Neural progenitor cell (in vitro differentiated cells): ENCODE measurements around the gene SPINK1. TPM values are rescaled to one million over a fixed set of nuclear protein-coding genes. Genes with fewer than 3 reads are reported as not detected.

Experiments used
- DNase-seq: peaks from one replicate; pipeline ENCODE4 v3.0.0-alpha.2; 2016; ENCODE audit warnings: low spot score
- H2AFZ ChIP-seq: fragments of 200-600 bp; sonication (generic); replicated peaks from 2 replicates; pipeline ENCODE4 v1.6.1; 2016; ENCODE audit warnings: antibody characterized with exemption
- H3F3A ChIP-seq: fragments of 200-600 bp; sonication (generic); 2 replicates; pipeline ENCODE4 v1.6.1; 2016; ENCODE audit warnings: antibody characterized with exemption, low read depth
- H3K27ac ChIP-seq: fragments of 200-600 bp; sonication (generic); 2 replicates; pipeline ENCODE4 v1.5.1; 2016; ENCODE audit warnings: mild to moderate bottlenecking
- H3K27me3 ChIP-seq: fragments of 200-600 bp; sonication (generic); 2 replicates; pipeline ENCODE4 v1.6.1; 2016; ENCODE audit warnings: mild to moderate bottlenecking, moderate library complexity
- H3K36me3 ChIP-seq: fragments of 200-600 bp; sonication (generic); 2 replicates; pipeline ENCODE4 v1.5.1; 2016
- H3K4me1 ChIP-seq: fragments of 200-600 bp; sonication (generic); 2 replicates; pipeline ENCODE4 v1.6.1; 2016; ENCODE audit warnings: mixed run types
- H3K4me2 ChIP-seq: fragments of 200-600 bp; sonication (generic); 2 replicates; pipeline ENCODE4 v1.6.1; 2016
- H3K4me3 ChIP-seq: fragments of 200-600 bp; sonication (generic); 2 replicates; pipeline ENCODE4 v1.5.1; 2016
- H3K79me2 ChIP-seq: fragments of 200-600 bp; sonication (generic); 2 replicates; pipeline ENCODE4 v1.6.1; 2016; ENCODE audit warnings: low read depth
- H3K9ac ChIP-seq: fragments of 200-600 bp; sonication (generic); 2 replicates; pipeline ENCODE4 v1.6.1; 2016
- H3K9me3 ChIP-seq: fragments of 200-600 bp; sonication (generic); 2 replicates; pipeline ENCODE4 v1.5.1; 2016; ENCODE audit warnings: low read depth
- H4K20me1 ChIP-seq: fragments of 200-600 bp; sonication (generic); 2 replicates; pipeline ENCODE4 v1.6.1; 2016; ENCODE audit warnings: low read depth
- H3K27ac Mint-ChIP-seq: 3 replicates; pipeline ENCODE4 v1.8.0; 2021; ENCODE audit warnings: mixed read lengths
- H3K27me3 Mint-ChIP-seq: 2 replicates; pipeline ENCODE4 v1.8.0; 2022; ENCODE audit warnings: low read depth, mild to moderate bottlenecking, inconsistent platforms, moderate library complexity, mixed read lengths; ENCODE audit not compliant: insufficient read depth
- H3K36me3 Mint-ChIP-seq: 3 replicates; pipeline ENCODE4 v1.8.0; 2021; ENCODE audit warnings: mixed read lengths
- H3K4me1 Mint-ChIP-seq: 3 replicates; pipeline ENCODE4 v1.8.0; 2021; ENCODE audit warnings: mixed read lengths
- H3K4me3 Mint-ChIP-seq: 3 replicates; pipeline ENCODE4 v1.8.0; 2021; ENCODE audit warnings: mild to moderate bottlenecking, moderate library complexity, mixed read lengths
- H3K9me3 Mint-ChIP-seq: 3 replicates; pipeline ENCODE4 v1.8.0; 2020; ENCODE audit warnings: mixed read lengths
- EZH2 ChIP-seq: fragments of 200-600 bp; sonication (generic); IDR thresholded peaks from 2 replicates; pipeline ENCODE4 v1.6.1; 2017; ENCODE audit warnings: antibody characterized with exemption, mild to moderate bottlenecking, moderate library complexity
- EZH2phosphoT487 ChIP-seq: fragments of 200-600 bp; sonication (generic); IDR thresholded peaks from 2 replicates; pipeline ENCODE4 v1.6.1; 2017; ENCODE audit warnings: antibody characterized with exemption
- total RNA-seq: library from RNA; depleted of rRNA; stranded (reverse); fragments of >200 nt; gene quantifications from 2 replicates; pipeline ENCODE4 v1.2.3, GENCODE V29; 2015; ENCODE audit warnings: low replicate concordance
- TF ChIP-seq, protein P1 (sequence below): fragments of 200-600 bp; sonication (generic); IDR thresholded peaks from 2 replicates; pipeline ENCODE4 v1.5.1; 2017; ENCODE audit warnings: antibody characterized with exemption, mild to moderate bottlenecking

Gene SPINK1
- total RNA-seq, 1 donor from 2014 or later = not detected

DNA sequence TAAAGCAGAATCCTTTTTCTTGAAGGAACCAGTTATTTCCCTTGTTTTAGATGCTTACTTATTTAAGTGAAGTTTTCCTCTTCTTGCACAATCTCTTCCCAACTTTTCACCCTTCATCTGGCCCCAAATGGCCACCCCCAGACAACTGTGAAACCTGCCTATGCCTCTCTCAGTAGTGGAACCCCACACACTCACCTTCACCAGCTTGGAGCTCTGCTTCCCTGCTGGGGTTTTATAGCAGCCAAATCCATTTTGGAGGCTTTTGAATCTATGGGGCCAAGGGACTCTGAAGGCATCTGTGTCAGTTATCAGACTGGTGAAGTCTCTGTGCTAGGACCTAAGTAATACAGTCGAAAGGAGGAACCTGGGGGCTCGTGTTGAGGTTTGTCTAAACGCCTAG lies 22.9 kb upstream of the SPINK1 start:
- H3K4me1 ChIP-seq = no peaks in the 10 kb centered on the region
- H3K27ac ChIP-seq = no peak overlapping the region
- no peak overlapping the region for H3K4me2 ChIP-seq
- Mint-ChIP-seq H3K36me3 (no peaks in the 10 kb centered on the region), H3K9me3 (no peaks in the 10 kb centered on the region), H3K4me3 (no peak overlapping the region), H3K4me1 (no peaks in the 10 kb centered on the region), H3K27me3 (no peaks in the 10 kb centered on the region), H3K27ac (no peak overlapping the region)
- no peak overlapping the region for H3K9ac ChIP-seq
- no peak overlapping the region for H2AFZ ChIP-seq
- no peaks in the 10 kb centered on the region for H3F3A ChIP-seq
- H3K9me3 ChIP-seq = no peaks in the 10 kb centered on the region
- no peak overlapping the region for H3K4me3 ChIP-seq
- TF ChIP-seq EZH2 (no peak), EZH2phosphoT487 (no peak)
- DNase-seq = no peak
- no peaks in the 10 kb centered on the region for H3K79me2 ChIP-seq
- no peaks in the 10 kb centered on the region for H3K36me3 ChIP-seq
- no peaks in the 10 kb centered on the region for H4K20me1 ChIP-seq
- no peaks in the 10 kb centered on the region for H3K27me3 ChIP-seq

DNA sequence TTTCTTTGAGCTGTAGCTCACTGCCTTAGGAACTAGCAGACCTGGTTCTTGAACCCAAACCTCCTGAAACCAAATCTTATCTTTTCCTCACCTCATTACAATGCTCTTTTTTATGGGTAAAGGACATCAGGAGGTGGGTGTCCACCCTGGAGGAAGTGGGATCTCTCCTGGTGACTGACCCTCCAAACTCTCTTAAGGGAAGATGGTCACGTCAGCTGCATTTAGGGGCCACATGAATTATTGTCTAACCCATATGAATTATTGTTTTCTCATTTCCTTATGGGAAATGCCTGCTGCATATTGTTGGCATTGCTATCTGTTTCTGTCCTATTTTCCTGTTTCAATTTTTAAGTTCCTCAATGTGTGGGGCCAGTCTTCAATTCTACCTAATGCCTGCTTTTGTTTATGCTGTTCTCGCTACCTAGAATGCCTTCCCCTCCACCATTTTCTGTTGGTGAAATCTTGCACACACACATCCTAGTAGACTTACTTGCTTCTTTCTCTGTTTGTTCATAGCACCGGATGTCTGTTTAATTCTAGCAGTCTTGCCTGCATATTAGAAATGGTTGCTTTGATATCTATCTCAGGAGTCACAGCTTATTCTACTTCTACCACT lies 22.0 kb upstream of the SPINK1 start:
- Histone ChIP-seq H3K27me3 (no peaks in the 10 kb centered on the region), H3K36me3 (no peaks in the 10 kb centered on the region), H3K4me3 (no peak overlapping the region), H3K4me2 (no peak overlapping the region), H3K9ac (no peak overlapping the region), H3F3A (no peaks in the 10 kb centered on the region), H4K20me1 (no peaks in the 10 kb centered on the region), H3K79me2 (no peaks in the 10 kb centered on the region), H3K4me1 (no peaks in the 10 kb centered on the region), H3K27ac (no peak overlapping the region), H3K9me3 (no peaks in the 10 kb centered on the region), H2AFZ (no peak overlapping the region)
- Mint-ChIP-seq H3K4me1 (no peaks in the 10 kb centered on the region), H3K9me3 (no peaks in the 10 kb centered on the region), H3K4me3 (no peak overlapping the region), H3K27me3 (peaks cover 3% of the 10 kb centered on the region), H3K27ac (no peak overlapping the region), H3K36me3 (no peaks in the 10 kb centered on the region)
- no peak for TF ChIP-seq EZH2phosphoT487
- TF ChIP-seq, protein P1, sequence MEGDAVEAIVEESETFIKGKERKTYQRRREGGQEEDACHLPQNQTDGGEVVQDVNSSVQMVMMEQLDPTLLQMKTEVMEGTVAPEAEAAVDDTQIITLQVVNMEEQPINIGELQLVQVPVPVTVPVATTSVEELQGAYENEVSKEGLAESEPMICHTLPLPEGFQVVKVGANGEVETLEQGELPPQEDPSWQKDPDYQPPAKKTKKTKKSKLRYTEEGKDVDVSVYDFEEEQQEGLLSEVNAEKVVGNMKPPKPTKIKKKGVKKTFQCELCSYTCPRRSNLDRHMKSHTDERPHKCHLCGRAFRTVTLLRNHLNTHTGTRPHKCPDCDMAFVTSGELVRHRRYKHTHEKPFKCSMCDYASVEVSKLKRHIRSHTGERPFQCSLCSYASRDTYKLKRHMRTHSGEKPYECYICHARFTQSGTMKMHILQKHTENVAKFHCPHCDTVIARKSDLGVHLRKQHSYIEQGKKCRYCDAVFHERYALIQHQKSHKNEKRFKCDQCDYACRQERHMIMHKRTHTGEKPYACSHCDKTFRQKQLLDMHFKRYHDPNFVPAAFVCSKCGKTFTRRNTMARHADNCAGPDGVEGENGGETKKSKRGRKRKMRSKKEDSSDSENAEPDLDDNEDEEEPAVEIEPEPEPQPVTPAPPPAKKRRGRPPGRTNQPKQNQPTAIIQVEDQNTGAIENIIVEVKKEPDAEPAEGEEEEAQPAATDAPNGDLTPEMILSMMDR = no peak
- no peak for TF ChIP-seq EZH2
- DNase-seq = no peak

DNA sequence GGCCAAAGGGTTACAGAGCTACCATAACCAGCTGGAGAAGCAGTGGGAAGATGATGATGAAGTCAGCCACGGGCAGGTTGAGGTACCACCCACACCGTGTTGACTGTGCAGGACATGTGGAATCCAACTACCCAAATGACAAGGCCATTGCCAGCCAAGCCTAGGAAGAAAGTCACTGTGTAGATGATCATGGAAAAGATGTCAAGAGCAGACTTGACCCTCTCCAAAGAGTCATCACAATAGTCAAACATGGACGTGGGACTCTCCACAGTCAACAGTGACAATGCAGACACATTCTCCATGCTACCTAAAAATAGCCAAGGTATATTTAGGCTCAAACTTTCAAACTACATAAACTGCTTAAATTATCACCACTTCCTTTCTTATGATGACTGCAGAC lies 20.9 kb upstream of the SPINK1 start:
- Mint-ChIP-seq H3K27ac (no peak overlapping the region), H3K9me3 (no peaks in the 10 kb centered on the region), H3K27me3 (peaks cover 3% of the 10 kb centered on the region), H3K4me1 (no peaks in the 10 kb centered on the region), H3K4me3 (no peak overlapping the region), H3K36me3 (no peaks in the 10 kb centered on the region)
- Histone ChIP-seq H3K9ac (no peak overlapping the region), H2AFZ (no peak overlapping the region), H4K20me1 (no peaks in the 10 kb centered on the region), H3K4me1 (no peaks in the 10 kb centered on the region), H3K27ac (no peak overlapping the region), H3K4me3 (no peak overlapping the region), H3K36me3 (no peaks in the 10 kb centered on the region), H3K9me3 (no peaks in the 10 kb centered on the region), H3K4me2 (no peak overlapping the region), H3F3A (no peaks in the 10 kb centered on the region), H3K27me3 (no peaks in the 10 kb centered on the region), H3K79me2 (no peaks in the 10 kb centered on the region)
- DNase-seq = no peak
- TF ChIP-seq, protein P1 = no peak

DNA sequence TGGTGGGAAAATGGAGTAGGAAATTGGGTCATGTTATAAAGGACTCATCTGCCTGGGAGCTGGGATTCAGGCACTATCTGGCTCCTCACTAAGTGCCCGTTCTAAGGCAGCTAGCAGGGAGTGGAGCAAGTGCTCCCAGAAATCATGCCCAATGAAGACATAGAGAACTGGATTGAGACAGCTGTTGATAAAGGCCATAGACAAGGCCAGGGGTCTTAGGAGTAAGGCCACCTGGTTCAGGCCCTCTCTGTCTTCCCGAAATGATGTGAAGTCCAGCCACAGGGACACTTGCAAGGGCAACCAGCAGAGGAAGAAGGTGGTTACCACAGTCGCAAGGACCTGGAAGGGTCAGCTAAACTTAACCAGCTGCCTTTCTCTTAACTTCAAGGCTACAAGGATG lies 20.1 kb upstream of the SPINK1 start:
- H3K27ac Mint-ChIP-seq = no peak overlapping the region
- Histone ChIP-seq H3K4me1 (no peaks in the 10 kb centered on the region), H3K4me2 (no peak overlapping the region), H4K20me1 (no peaks in the 10 kb centered on the region), H3K4me3 (no peak overlapping the region), H3K79me2 (no peaks in the 10 kb centered on the region), H2AFZ (no peak overlapping the region), H3K27me3 (no peaks in the 10 kb centered on the region), H3K9ac (no peak overlapping the region), H3K27ac (no peak overlapping the region), H3K36me3 (no peaks in the 10 kb centered on the region), H3F3A (no peaks in the 10 kb centered on the region), H3K9me3 (no peaks in the 10 kb centered on the region)
- H3K9me3 Mint-ChIP-seq = no peaks in the 10 kb centered on the region
- peaks cover 3% of the 10 kb centered on the region for H3K27me3 Mint-ChIP-seq
- TF ChIP-seq EZH2phosphoT487 (no peak), EZH2 (no peak)
- TF ChIP-seq, protein P1 = no peak
- no peak overlapping the region for H3K4me3 Mint-ChIP-seq
- no peaks in the 10 kb centered on the region for H3K36me3 Mint-ChIP-seq
- DNase-seq = no peak
- H3K4me1 Mint-ChIP-seq = no peaks in the 10 kb centered on the region
